GM18511 (cell line): Measurements from ENCODE around the gene GCH1.
"Not testable (repeated sequence)": the region's sequence is repeated elsewhere in the genome, so short reads cannot be mapped to it uniquely, and the experiment has no call there.

ENCODE experiments used
- ATAC-seq: cut with Tn5 transposase; IDR thresholded peaks from one replicate; pipeline ENCODE4 v1.9.1; 2021; ENCODE audit warnings: mild to moderate bottlenecking, moderate library complexity; ENCODE audit not compliant: unreplicated experiment

GCH1 gene

DNA sequence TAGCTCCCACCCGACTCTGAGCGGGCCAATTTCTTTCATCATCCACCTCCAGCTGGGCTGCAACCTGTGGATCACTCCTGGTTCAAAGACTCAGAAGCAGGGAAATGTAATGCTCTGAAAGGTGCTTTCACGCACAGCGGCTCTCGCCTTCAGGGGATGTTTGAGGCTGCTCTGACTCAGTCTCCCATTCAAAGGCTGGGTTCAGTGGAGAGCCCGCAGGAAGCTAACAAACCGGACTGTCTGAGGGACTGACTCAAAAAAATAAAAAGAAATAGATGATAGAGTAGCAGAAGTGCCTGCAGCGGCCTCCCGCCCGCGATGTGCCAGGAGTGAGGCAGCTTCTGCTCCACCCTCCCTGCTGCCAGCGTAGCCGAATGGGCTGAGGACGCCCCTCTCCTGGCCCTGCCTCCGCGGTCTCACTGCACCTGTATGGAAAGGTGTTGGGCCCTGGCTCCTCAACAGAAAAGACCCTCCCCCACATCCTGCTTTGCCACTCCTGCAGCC lies 98.0 kb downstream of the GCH1 start:
- no peak for ATAC-seq

DNA sequence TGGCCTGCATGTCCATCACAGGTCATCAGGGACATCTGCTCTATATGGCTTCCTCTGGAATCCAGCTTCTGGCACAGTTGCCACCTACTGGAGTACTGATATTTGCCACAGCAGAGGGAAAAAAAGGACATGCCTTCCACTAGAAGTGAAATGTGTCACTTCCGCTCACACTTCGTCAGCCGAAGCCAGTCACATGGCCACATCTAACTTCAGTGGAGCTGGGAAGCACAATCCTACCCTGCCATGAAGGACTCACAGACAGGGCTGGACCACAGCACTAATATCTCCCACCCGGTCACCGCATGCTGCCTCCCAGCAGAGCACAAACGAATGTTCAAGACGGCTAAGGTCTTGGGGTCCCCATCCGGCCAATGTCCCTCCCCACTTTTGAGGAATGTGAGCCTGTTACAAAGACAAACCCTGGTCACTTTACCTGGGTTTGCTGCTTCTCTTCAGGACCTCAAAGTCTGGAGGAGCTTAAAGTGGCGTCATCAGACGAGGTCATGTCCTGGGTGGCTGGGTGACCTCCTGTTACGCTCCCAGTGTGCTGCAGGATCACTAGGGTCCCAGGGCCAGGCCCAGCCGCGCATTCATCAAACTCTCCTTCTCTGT lies 98.6 kb downstream of the GCH1 start:
- ATAC-seq = no peak

DNA sequence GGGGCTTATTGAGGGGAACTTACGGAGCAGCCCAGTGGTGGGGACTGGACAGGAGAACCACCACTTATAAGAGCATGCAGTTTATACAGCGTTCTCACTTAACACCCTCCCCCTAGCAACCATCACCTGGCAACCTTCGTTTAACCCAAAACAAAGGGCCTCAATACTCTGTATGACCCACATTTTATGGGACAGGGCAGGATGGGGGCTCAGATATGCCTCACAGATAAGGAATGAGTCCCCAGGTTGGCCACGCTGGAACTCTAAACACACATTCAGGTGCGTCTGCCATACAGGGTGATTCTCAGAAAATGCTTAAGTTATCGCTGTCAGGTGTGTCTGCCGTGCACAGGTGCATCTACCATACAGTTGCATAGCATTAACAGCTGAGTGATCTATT lies 99.2 kb downstream of the GCH1 start:
- ATAC-seq = no peak

DNA sequence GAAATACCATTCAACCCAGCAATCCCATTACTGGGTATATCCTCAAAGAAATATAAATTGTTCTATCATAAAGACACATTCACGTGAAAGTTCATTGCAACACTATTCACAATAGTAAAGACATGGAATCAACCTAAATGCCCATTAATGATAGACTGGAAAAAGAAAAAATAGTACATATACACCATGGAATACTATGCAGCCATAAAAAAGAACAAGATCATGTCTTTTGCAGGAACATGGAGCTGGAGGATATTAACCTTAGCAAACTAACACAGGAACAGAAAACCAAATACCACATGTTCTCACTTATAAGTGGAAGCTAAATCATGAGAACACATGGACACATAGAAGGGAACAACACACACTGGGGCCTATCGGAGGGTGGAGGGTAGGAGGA lies 101.1 kb downstream of the GCH1 start:
- ATAC-seq = not testable (repeated sequence)

DNA sequence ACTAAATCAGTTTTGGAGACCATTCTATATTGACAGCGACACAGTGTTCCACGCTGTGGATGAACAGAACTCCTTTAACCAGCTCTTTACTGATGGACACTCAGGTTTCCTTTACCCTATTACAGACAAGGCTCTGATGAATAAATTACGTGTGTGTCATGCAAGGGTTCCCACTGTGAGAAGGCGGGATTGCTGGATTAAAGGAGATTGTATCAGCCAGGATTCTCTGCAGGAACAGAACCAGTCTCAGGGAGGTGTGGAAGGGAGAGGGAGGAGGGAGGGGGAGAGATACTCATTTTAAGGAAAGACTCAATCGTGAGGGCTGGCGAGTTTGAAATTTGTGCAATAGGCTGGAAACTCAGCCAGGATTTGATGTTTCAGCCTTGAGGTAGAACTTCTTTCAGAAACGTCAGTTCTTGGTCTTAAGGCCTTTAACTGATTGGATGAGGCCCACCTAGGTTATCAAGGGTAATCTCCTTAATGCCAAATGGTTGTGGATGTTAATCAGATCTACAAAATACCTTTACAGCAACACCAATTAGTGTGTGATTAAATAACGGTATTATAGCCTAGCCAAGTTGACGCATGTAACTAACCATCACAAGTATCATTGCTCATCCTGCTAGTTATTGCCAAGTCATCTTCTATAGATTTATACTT lies 104.0 kb downstream of the GCH1 start:
- no peak for ATAC-seq

DNA sequence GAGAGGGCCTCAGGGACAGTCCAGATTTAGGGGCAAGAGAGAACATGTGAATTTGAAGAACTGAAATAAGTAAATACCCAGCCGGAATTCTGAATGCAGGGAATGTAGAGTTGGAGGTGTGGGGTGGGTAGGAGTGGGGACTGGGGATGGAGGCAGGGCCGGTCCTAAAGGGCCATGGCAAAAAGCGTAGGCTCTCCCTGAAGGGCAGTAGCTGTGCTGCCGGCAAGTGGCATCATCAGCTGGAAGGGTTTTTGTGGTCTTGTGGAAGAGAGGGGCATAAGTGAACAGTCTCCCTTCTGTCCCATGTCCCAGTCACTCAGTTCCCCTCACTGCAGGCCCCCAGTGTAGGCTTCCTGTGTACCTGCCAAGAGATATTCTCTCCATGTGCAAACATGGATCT lies 104.6 kb downstream of the GCH1 start:
- ATAC-seq = no peak

DNA sequence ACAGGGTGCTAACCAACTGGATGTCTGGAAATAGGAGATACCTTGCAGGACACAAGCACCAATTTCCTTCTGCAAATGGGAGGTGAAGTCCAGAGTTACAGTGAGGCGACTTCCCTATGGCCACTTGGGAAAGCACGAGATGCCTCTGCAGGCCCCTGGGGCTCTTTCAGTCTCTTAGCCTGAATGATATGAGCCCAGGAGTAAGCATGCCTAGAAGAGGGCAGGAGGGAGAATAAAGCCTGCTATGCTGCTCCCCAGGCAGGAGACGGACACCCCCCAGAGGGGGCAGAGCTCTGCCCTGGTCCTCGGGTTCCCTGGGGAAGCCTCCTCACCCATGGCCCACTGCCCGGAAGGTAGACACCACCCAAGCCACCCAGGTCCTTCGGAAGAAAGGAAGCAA lies 105.1 kb downstream of the GCH1 start:
- no peak for ATAC-seq

DNA sequence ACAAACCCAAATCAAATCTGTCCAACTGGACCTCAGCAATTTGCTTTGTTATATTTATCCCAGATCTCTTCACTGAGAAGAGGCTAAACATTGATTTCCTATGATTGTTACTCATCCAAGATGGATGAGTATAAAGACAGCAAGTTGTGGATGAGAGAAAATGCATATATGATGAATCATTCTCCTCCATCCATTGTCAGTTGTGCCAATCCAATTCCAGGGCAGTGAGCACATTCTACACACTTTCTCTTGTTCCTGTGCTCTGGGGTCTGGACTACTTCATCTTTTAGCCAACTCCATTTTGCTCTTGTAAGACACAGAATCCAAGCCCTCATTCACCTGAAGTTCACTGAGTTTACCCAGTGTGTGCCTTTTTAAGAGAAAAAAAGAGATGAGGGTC lies 105.7 kb downstream of the GCH1 start:
- no peak for ATAC-seq

DNA sequence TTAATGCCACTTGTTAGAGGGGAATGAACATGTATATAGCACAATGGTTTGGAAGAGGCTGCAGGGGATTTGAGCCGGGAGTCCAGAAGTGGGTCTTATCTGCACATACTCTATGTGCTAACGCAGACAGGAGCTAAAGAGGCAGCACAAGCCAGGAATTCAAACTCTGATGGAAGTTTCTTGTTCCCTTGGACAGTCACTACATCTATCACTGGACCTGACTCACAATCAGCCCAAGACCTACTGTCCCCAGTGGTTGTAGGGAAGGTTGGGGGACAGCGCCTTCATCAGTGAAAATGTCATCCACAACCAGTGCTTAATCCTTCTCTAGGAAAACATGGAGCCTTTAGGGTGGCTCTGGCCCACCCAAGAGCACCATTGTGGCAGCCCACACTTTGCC lies 107.8 kb downstream of the GCH1 start:
- ATAC-seq = no peak

DNA sequence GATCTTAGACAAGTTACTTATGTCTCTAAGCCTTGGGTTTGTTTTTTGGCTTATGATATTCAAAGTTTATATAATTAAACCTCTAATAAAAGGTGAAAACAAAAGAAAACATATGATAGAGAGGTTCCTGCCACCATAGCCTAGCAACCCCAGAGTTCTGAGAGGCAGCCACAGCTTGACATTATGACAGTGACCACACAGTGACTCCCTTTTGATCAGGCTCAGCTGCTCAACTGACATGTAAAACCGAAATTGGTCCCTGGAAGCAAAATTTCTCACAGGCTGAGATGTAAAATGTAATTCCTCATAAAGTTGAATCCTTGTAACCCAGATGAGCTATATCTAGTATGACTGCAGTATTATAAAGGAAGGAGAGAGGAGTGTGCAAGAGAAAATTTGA lies 108.5 kb downstream of the GCH1 start:
- ATAC-seq = no peak

DNA sequence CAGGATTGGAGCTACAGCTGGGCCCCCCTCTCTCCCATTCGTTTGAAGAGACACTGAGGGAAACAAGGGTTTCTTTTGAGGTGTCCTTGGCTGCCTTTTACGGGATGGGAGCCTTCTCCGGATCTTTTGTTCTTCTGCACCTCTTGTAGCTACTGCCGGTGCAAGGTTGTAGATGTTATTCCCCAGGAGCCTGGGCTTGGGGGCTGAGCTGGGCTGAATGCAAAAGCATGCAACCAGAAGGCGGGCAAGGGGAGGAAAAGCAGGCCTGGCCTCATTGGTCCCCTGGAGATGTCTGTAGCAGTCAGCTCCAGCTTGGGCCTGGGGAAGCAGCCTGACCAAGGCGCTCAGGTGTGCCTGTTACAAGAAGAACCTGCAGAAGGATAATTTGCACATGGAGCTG lies 110.3 kb downstream of the GCH1 start:
- no peak for ATAC-seq
